C4-2B (cell line): Measurements from ENCODE around the gene PKMYT1.

Source experiments
- ZFX ChIP-seq: fragments of 450-650 bp; IDR thresholded peaks from 2 replicates; pipeline ENCODE4 v1.6.1; 2017
- TF ChIP-seq, protein P1 (sequence below): fragments of 450-650 bp; conservative IDR thresholded peaks from 2 replicates; pipeline ENCODE4 v1.5.1; 2017; ENCODE audit warnings: mild to moderate bottlenecking

DNA sequence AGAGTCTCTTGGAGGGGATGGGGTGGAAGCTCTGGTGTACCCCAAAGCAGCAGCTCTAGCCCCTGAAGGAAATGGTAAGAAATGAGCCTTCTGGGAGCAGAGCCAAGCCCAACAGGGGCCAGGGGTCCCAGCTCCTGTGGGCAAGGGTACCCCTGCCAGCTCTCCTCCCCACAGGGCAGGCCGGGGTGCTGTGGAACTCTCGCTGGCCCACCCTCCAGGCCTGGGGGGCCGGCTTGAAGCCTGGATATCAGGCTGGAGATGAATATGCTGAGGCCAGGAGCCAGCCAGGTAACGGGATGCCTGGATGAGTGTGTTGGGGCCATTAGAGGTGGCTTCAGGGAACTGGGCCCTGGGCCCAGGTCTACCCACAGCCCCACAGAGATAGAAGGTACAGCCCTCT, 20.3 kb upstream of the PKMYT1 start:
- TF ChIP-seq, protein P1, sequence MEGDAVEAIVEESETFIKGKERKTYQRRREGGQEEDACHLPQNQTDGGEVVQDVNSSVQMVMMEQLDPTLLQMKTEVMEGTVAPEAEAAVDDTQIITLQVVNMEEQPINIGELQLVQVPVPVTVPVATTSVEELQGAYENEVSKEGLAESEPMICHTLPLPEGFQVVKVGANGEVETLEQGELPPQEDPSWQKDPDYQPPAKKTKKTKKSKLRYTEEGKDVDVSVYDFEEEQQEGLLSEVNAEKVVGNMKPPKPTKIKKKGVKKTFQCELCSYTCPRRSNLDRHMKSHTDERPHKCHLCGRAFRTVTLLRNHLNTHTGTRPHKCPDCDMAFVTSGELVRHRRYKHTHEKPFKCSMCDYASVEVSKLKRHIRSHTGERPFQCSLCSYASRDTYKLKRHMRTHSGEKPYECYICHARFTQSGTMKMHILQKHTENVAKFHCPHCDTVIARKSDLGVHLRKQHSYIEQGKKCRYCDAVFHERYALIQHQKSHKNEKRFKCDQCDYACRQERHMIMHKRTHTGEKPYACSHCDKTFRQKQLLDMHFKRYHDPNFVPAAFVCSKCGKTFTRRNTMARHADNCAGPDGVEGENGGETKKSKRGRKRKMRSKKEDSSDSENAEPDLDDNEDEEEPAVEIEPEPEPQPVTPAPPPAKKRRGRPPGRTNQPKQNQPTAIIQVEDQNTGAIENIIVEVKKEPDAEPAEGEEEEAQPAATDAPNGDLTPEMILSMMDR, result no peak
- TF ChIP-seq ZFX, result no peak
